Measurements from ENCODE around the gene LFNG. TPM values are rescaled to one million over a fixed set of nuclear protein-coding genes. Genes with fewer than 3 reads are reported as not detected.

The LFNG gene
- total RNA-seq, 1 donor from 2014 or later, result 6.5 TPM

DNA sequence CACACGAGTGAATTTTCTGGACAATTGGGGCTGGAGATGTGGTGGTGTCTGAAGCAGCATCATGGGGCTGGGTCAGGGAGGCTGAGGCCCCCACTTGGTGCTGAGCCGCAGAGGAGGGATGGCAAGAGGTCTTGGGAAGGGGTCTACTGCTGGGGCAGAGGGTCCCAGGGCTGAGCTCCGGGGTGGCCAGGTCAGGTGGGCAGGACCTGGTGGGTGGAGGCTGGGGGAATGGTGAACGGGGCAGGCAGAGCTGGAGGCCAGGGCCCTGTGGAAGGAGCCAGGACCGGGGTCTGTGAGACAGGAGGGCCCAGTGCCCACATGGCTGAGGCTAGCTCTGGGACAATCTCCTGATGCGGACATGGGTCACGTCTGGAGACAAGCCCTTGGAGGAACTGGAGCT, 20.4 kb upstream of the LFNG start:
- intact Hi-C loops (cut with DNase I), result no loop called here
- ATAC-seq (no peak), DNase-seq (ENCODE audit: missing footprints) (no peak)

GRCh38 chr7:2499719-2500430, 19.7 kb upstream of the LFNG start:
- intact Hi-C loops (cut with DNase I), result no loop called here
- DNase-seq (ENCODE audit: missing footprints), result no peak

GRCh38 chr7:2500701-2501100, 18.9 kb upstream of the LFNG start:
- DNase-seq (ENCODE audit: missing footprints), result no peak
- ATAC-seq, result no peak
- intact Hi-C loops (cut with DNase I), result no loop called here

More at GRCh38 chr7:2499719-2500430, 19.7 kb upstream of the LFNG start:
- no peak for ATAC-seq

GRCh38 chr7:2501947-2502646, 17.5 kb upstream of the LFNG start:
- ATAC-seq, result no peak
- intact Hi-C loops (cut with DNase I), result no loop called here

DNA sequence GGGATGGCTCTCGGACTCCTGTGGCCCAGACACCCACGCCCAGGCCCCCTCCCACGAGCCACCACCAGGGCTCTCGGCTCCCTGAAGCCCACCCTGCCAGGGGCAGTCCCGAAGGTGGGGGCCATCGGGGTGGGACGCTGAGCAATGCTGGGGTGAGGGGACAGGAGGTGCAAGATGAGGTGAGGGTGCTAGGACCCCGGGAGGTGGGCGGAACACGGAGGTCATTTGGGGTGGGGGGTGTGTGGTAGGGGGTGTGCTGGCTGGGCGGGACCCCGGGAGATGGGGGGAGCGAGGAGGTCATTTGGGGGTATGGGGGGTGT, 17.0 kb upstream of the LFNG start:
- no peak for DNase-seq (ENCODE audit: missing footprints)
- intact Hi-C loops (cut with DNase I), result no loop called here
- ATAC-seq, result no peak

More at GRCh38 chr7:2501947-2502646, 17.5 kb upstream of the LFNG start:
- no peak for DNase-seq (ENCODE audit: missing footprints)

GRCh38 chr7:2503056-2503941, 16.3 kb upstream of the LFNG start:
- ATAC-seq, result no peak
- DNase-seq (ENCODE audit: missing footprints), result no peak
- intact Hi-C loops (cut with DNase I), result no loop called here

- DNase-seq (ENCODE audit: missing footprints), result no peak
- intact Hi-C loops (cut with DNase I), result loop anchor here (1.0 kb wide), 1 partner anchor 44 kb away; no protein-coding TSS in a partner anchor
- no peak for ATAC-seq
These were observed 15.3 kb upstream of the LFNG start for GRCh38 chr7:2504128-2504888.

DNA sequence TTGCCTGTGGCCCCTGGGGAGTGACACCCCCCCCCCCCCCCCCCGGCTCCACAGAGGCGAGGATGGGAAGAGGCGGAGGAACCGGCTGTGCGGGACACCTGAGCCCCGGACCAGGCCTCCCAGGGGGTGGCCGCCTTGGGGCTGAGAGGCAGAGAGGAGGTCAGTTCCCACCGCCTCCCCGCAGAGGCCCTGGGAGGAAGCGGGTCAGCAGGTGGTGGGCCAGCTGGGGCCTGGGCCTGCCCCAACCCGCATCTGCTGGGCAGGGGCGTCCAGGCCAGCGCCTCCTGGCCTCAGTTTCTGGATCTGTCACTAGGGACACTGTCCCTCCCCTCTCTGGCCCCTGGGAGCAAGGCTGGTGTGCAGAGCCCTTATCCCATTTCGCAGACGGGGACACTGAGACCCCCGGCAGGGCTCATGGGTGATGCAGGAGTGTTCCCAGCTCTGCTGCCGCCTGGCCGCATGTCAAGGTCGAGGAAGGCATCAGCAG, 14.6 kb upstream of the LFNG start:
- ATAC-seq (no peak), DNase-seq (ENCODE audit: missing footprints) (no peak)
- intact Hi-C loops (cut with DNase I), result loop anchor here (1.0 kb wide), 1 partner anchor 45 kb away; no protein-coding TSS in a partner anchor

GRCh38 chr7:2505401-2505800, 14.2 kb upstream of the LFNG start:
- no peak for DNase-seq (ENCODE audit: missing footprints)
- ATAC-seq, result no peak
- intact Hi-C loops (cut with DNase I), result no loop called here

DNA sequence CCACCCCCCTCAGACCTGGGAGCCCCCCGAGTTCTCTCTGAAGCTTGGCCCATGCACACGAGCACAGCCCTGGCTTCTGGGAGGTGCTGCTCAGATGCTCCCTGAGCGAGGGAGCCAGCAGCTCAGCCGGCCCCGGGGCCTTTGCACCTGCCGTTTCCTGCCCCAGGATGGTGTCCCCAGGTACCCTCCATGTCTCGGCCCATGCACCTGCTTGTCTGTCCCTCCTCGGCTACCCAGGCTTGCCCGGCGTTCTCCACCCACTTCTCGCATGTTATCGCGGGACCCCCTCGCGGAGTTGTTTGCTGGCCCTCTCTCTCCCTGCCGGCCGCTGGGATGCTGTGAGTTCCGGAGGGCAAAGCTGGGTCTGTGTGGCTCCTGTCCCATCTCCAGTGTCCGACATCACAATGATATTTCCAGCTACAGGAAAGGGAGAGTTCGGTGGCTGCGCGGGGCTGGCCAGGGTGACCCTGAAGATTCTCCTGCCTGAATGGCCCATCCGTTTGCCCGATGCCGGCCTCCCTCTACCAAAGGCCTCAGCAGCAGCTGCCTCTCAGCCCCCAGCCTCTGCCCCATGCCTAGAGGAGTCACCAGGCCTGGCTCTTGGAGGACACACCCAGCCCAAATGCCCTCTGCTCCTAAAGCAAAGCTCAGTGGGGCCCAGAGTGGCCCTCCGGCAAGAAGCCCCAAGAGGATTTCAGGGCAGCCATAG, 12.2 kb upstream of the LFNG start:
- intact Hi-C loops (cut with DNase I), result no loop called here
- DNase-seq (ENCODE audit: missing footprints) (no peak), ATAC-seq (no peak)

DNA sequence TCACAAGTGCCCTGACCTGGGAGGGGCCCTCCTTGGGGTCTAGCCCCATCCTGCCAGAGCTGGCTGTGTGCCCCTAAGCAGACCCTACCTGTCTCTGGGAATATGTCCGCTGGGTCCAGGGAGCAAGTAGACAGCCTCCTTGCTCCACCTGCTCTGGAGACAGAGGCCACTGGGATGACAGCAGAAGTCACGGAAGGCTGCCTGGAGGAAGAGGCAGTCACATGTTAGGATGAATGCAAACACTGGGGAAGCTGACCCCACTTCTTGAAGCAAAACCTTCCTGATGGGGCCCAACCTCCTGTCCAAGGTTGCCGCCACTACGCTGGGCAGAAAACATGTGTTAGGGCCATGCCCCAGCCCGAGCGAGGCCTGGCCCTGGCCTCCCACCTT, 11.7 kb upstream of the LFNG start:
- DNase-seq (ENCODE audit: missing footprints) (no peak), ATAC-seq (no peak)
- intact Hi-C loops (cut with DNase I), result no loop called here

- peak; percentile 64 for ATAC-seq
- peak; percentile 87 for DNase-seq (ENCODE audit: missing footprints)
- intact Hi-C loops (cut with DNase I), result no loop called here
These were observed 11.0 kb upstream of the LFNG start for GRCh38 chr7:2508327-2509215.

- DNase-seq (ENCODE audit: missing footprints) (no peak), ATAC-seq (no peak)
- intact Hi-C loops (cut with DNase I), result no loop called here
These were observed 10.2 kb upstream of the LFNG start for GRCh38 chr7:2509298-2509906.

DNA sequence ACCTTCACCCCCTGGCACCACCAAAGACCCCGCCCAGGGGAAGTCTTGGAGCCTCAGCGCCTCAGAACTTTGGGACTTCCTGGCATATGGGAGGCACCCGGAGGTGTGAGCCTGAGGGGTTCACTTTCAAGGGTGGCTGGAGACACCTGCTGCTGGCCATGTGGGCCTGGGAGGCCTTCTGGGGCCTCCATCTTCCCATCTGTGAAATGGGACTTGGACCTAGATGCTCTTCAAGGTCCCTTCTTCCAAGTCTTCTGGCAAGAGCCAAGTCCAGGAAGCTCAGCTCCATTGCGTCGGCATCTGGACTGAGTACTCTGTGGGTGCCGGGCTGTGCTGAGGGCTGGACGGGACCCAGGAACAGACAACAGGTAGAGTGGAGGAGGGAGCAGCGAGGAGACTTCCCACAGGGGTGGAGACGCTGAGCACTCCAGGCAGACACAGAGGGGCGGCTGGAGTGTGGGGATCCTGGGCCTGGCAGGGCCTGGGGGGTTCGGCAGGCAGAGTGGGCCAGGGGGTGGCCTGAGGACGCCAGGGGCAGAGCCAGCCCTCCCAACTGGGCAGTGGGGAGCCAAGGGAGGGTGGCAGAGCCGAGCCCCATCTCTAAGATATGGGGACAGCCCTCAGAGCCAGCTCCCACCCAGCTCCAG, 9.3 kb upstream of the LFNG start:
- DNase-seq (ENCODE audit: missing footprints), result no peak
- ATAC-seq, result no peak
- intact Hi-C loops (cut with DNase I), result no loop called here

- DNase-seq (ENCODE audit: missing footprints), result no peak
- intact Hi-C loops (cut with DNase I), result no loop called here
- ATAC-seq, result peak; percentile 17
These were observed 8.4 kb upstream of the LFNG start for GRCh38 chr7:2510909-2511768.

All from Right ventricle myocardium inferior (tissue), 1 donor.